Neural cell (in vitro differentiated cells): ENCODE results near the gene OR1A2. TPM values are rescaled to one million over a fixed set of nuclear protein-coding genes. Genes with fewer than 3 reads are reported as not detected.
"Not testable (repeated sequence)": the region's sequence is repeated elsewhere in the genome, so short reads cannot be mapped to it uniquely, and the experiment has no call there.

ENCODE experiments used
- H2AFZ ChIP-seq: fragments of 200-600, 300-800 bp; sonication (generic), shearing (Covaris generic); 2 replicates; pipeline ENCODE4 v1.6.0; 2014; ENCODE audit warnings: low read depth, mild to moderate bottlenecking, antibody characterized with exemption, low read length, moderate library complexity
- H3F3A ChIP-seq: fragments of 200-600 bp; shearing (Covaris generic); 2 replicates; pipeline ENCODE4 v1.6.1; 2016; ENCODE audit warnings: mild to moderate bottlenecking, moderate library complexity, mixed read lengths, antibody characterized with exemption, low read length; ENCODE audit not compliant: insufficient read depth, poor library complexity, severe bottlenecking
- H3K27ac ChIP-seq: fragments of 200-600, 300-800 bp; sonication (generic), shearing (Covaris generic); 2 replicates; pipeline ENCODE4 v1.5.1; 2014; ENCODE audit warnings: mild to moderate bottlenecking, low read length, moderate library complexity
- H3K27me3 ChIP-seq: fragments of 300-800, 200-600 bp; sonication (generic), shearing (Covaris generic); 2 replicates; pipeline ENCODE4 v1.6.0; 2014; ENCODE audit warnings: mild to moderate bottlenecking, low read depth, low read length, moderate library complexity; ENCODE audit not compliant: insufficient read depth
- H3K36me3 ChIP-seq: fragments of 300-800, 200-600 bp; sonication (generic), shearing (Covaris generic); 2 replicates; pipeline ENCODE4 v1.5.1; 2014; ENCODE audit warnings: mild to moderate bottlenecking, antibody characterized with exemption, low read length, moderate library complexity; ENCODE audit not compliant: insufficient read depth
- H3K4me2 ChIP-seq: fragments of 300-800, 200-600 bp; sonication (generic), shearing (Covaris generic); 2 replicates; pipeline ENCODE4 v1.6.0; 2014; ENCODE audit warnings: mild to moderate bottlenecking, low read length
- H3K4me3 ChIP-seq: fragments of 300-800, 200-600 bp; sonication (generic), shearing (Covaris generic); 2 replicates; pipeline ENCODE4 v1.5.1; 2014; ENCODE audit warnings: mild to moderate bottlenecking, low read length, moderate library complexity
- H3K79me2 ChIP-seq: fragments of 200-600 bp; shearing (Covaris generic); replicated peaks from 2 replicates; pipeline ENCODE4 v1.6.0; 2014; ENCODE audit warnings: mild to moderate bottlenecking, low read length, moderate library complexity; ENCODE audit not compliant: insufficient read depth
- H3K9ac ChIP-seq: fragments of 300-800, 200-600 bp; sonication (generic), shearing (Covaris generic); 2 replicates; pipeline ENCODE4 v1.6.1; 2016; ENCODE audit warnings: mild to moderate bottlenecking, low read length, mixed read lengths
- H3K9me2 ChIP-seq: fragments of 200-600 bp; shearing (Covaris generic); 2 replicates; pipeline ENCODE4 v1.6.1; 2016; ENCODE audit warnings: mild to moderate bottlenecking, low read length, mixed read lengths; ENCODE audit not compliant: insufficient read depth
- H3K9me3 ChIP-seq: fragments of 200-600, 300-800 bp; sonication (generic), shearing (Covaris generic); 2 replicates; pipeline ENCODE4 v1.6.1; 2016; ENCODE audit warnings: mild to moderate bottlenecking, mixed run types, low read length, moderate library complexity, mixed read lengths
- H4K20me1 ChIP-seq: fragments of 200-600 bp; shearing (Covaris generic); 2 replicates; pipeline ENCODE4 v1.6.1; 2016; ENCODE audit warnings: mild to moderate bottlenecking, mixed run types; ENCODE audit not compliant: insufficient read depth
- polyA plus RNA-seq: library from polyadenylated mRNA; depleted of rRNA; stranded (reverse); fragments of >200 nt; gene quantifications from 2 replicates; pipeline ENCODE4 v1.2.3, GENCODE V29; 2014

The OR1A2 gene
- polyA plus RNA-seq, 1 donor from 2014 or later = not detected

DNA sequence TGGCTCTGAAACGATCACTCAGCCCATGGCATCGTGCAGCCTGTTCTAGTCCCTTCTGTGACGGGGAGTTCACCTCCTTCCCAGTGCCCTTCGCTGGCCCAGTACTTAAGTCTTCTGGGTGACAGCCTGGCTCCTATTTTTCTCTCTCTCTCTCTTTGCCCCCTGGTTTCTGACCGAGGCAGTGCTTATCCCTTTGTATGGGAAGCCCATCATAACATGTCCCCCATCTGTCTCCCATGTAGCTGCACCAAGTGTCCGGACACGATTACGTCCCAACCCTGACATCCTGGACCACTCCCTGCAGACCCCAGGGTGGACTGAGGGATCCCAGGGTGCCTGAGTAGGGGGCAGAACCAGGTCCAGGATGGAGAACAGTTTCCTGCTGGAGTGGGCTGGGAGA is 35.0 kb downstream of the OR1A2 start:
- H2AFZ ChIP-seq, H3K36me3 ChIP-seq, H3K9ac ChIP-seq, H4K20me1 ChIP-seq, H3K27me3 ChIP-seq, H3K4me3 ChIP-seq, H3K9me2 ChIP-seq, H3F3A ChIP-seq, H3K4me2 ChIP-seq, H3K9me3 ChIP-seq, H3K79me2 ChIP-seq, H3K27ac ChIP-seq: not testable (repeated sequence)

- not testable (repeated sequence) for H3K4me2 ChIP-seq, H3F3A ChIP-seq, H3K27ac ChIP-seq, H3K79me2 ChIP-seq, H4K20me1 ChIP-seq, H3K9me2 ChIP-seq, H3K27me3 ChIP-seq, H3K9me3 ChIP-seq, H3K36me3 ChIP-seq, H3K4me3 ChIP-seq, H2AFZ ChIP-seq, H3K9ac ChIP-seq
Observed at GRCh38 chr17:3238685-3239084, 41.4 kb downstream of the OR1A2 start.

GRCh38 chr17:3241044-3241443 is 43.7 kb downstream of the OR1A2 start:
- not testable (repeated sequence) for H3K36me3 ChIP-seq, H3K27ac ChIP-seq, H3K4me3 ChIP-seq, H3K9ac ChIP-seq, H3K9me2 ChIP-seq, H3K27me3 ChIP-seq, H3K79me2 ChIP-seq, H3K9me3 ChIP-seq, H2AFZ ChIP-seq, H4K20me1 ChIP-seq, H3K4me2 ChIP-seq, H3F3A ChIP-seq

GRCh38 chr17:3244841-3245240 is 47.5 kb downstream of the OR1A2 start:
- H3F3A ChIP-seq, H3K9ac ChIP-seq, H3K79me2 ChIP-seq, H4K20me1 ChIP-seq, H3K9me3 ChIP-seq, H3K4me3 ChIP-seq, H2AFZ ChIP-seq, H3K27me3 ChIP-seq, H3K27ac ChIP-seq, H3K36me3 ChIP-seq, H3K4me2 ChIP-seq, H3K9me2 ChIP-seq: not testable (repeated sequence)

Other genes starting within 250 kb of the OR1A2 start
- not detected in 2 replicates for gene OR1D5, start 133.9 kb upstream of the OR1A2 start, polyA plus RNA-seq
- gene OR1D2, start 93.1 kb upstream of the OR1A2 start, polyA plus RNA-seq = not detected in 2 replicates
- gene OR1G1, start 70.0 kb upstream of the OR1A2 start, polyA plus RNA-seq = not detected in 2 replicates
- gene OR1A1, start 10.1 kb downstream of the OR1A2 start, polyA plus RNA-seq = not detected in 2 replicates
- not detected in 2 replicates for gene OR3A1, start 100.8 kb downstream of the OR1A2 start, polyA plus RNA-seq
- not detected in 2 replicates for gene OR3A2, start 188.8 kb downstream of the OR1A2 start, polyA plus RNA-seq
- gene OR1E1, start 200.9 kb downstream of the OR1A2 start, polyA plus RNA-seq = not detected in 2 replicates
- not detected in 2 replicates for gene OR3A3, start 213.9 kb downstream of the OR1A2 start, polyA plus RNA-seq
- not detected in 2 replicates for gene OR1E2, start 236.3 kb downstream of the OR1A2 start, polyA plus RNA-seq